Suprapubic skin (tissue), 4 donors: ENCODE data around the gene CNTD1.

ENCODE experiments used
- POLR2A ChIP-seq, 2 donors: fragments of 450-650 bp; IDR thresholded peaks; one replicate each; pipeline ENCODE4 v1.6.1; 2017; ENCODE audit warnings: antibody characterized with exemption in 2 of 2, mild to moderate bottlenecking in 2 of 2, moderate library complexity in 2 of 2
- POLR2AphosphoS5 ChIP-seq, 3 donors: sonication (generic); formaldehyde crosslinking; IDR thresholded peaks; one replicate each; pipeline ENCODE4 v1.6.1; 2017; ENCODE audit warnings: antibody characterized with exemption in 3 of 3
- TF ChIP-seq, protein P1 (sequence below), 2 donors: fragments of 200-600 bp in 1 of 2; fragments of 450-650 bp in 1 of 2; sonication (generic) in 1 of 2; IDR thresholded peaks; one replicate each; pipeline ENCODE4 v1.5.1; 2016 to 2019; ENCODE audit warnings: antibody characterized with exemption in 2 of 2, mild to moderate bottlenecking in 1 of 2, moderate library complexity in 1 of 2

DNA sequence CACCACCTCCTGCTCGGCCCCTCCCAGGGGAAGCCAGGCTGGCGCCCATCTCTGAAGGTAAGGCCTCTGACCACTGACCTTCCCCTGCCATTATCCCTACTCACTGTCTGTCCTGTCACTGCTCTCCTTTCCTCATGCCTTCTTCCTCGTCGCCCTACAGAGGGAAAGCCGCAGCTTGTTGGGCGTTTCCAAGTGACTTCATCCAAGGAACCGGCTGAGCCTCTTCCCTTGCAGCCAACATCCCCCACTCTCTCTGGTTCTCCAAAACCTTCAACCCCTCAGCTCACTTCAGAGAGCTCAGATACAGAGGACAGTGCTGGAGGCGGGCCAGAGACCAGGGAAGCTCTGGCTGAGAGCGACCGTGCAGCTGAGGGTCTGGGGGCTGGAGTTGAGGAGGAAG is 3.2 kb upstream of the CNTD1 start:
- TF ChIP-seq, protein P1, sequence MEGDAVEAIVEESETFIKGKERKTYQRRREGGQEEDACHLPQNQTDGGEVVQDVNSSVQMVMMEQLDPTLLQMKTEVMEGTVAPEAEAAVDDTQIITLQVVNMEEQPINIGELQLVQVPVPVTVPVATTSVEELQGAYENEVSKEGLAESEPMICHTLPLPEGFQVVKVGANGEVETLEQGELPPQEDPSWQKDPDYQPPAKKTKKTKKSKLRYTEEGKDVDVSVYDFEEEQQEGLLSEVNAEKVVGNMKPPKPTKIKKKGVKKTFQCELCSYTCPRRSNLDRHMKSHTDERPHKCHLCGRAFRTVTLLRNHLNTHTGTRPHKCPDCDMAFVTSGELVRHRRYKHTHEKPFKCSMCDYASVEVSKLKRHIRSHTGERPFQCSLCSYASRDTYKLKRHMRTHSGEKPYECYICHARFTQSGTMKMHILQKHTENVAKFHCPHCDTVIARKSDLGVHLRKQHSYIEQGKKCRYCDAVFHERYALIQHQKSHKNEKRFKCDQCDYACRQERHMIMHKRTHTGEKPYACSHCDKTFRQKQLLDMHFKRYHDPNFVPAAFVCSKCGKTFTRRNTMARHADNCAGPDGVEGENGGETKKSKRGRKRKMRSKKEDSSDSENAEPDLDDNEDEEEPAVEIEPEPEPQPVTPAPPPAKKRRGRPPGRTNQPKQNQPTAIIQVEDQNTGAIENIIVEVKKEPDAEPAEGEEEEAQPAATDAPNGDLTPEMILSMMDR (IDR thresholded peaks at IDR 0.05): no peak
- TF ChIP-seq POLR2A (IDR thresholded peaks at IDR 0.05) (no peak), POLR2AphosphoS5 (IDR thresholded peaks at IDR 0.05) (no peak)
